CD1c-positive myeloid dendritic cell (primary cell): Measurements from ENCODE around the gene PRKAB1.
"Not testable (repeated sequence)": the region's sequence is repeated elsewhere in the genome, so short reads cannot be mapped to it uniquely, and the experiment has no call there.

Source experiments
- DNase-seq: peaks from one replicate; pipeline ENCODE4 v3.0.0-alpha.2; 2016; ENCODE audit errors: extremely low spot score

Gene PRKAB1

GRCh38 chr12:119683816-119684215 lies 15.9 kb downstream of the PRKAB1 start:
- DNase-seq, result no peak

- DNase-seq, result no peak
Measured at GRCh38 chr12:119684711-119685369, 16.9 kb downstream of the PRKAB1 start.

- no peak for DNase-seq
Measured at GRCh38 chr12:119685375-119685774, 17.4 kb downstream of the PRKAB1 start.

DNA sequence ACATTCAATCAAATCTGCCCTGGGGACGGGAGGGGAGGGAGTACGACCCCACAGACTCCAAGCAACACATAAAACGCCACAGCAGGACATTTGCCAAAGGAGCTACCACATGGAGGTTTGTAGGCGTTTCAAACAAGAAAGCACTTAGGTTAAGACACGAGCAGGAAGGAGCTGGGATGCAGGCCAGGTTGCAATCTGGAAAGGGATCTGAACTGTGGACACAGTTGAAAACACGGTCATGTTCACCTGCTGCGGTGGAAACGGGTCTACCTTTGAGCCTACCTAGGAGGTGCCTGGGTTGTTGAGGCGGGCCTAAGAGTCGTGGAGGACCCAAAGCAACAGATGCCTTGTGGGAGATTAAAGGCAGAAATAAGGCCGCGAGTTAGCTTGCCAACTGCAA lies 18.4 kb downstream of the PRKAB1 start:
- no peak for DNase-seq

GRCh38 chr12:119686776-119687175 lies 18.8 kb downstream of the PRKAB1 start:
- DNase-seq, result no peak

- DNase-seq, result no peak
Measured at GRCh38 chr12:119687406-119687805, 19.5 kb downstream of the PRKAB1 start.

DNA sequence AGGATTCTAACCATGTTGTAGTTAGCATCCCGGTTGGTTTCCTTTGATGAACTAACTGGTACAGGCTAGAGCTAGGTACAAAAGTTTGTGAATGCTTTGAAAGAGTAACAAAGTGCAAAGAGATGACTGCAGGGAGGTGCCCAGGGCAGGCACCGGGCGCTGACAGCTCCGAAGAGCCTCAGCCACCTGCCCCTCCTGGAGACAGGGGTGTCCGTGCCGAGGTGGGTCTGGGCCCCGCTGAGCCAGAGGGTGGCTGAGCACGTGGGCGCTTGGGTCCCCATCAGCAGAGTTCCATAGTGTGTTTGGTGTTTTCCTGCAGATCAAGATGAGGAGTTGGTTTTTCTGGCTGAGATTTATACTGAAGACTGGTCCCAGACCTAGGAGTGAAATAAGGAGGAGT lies 19.9 kb downstream of the PRKAB1 start:
- DNase-seq, result no peak

DNA sequence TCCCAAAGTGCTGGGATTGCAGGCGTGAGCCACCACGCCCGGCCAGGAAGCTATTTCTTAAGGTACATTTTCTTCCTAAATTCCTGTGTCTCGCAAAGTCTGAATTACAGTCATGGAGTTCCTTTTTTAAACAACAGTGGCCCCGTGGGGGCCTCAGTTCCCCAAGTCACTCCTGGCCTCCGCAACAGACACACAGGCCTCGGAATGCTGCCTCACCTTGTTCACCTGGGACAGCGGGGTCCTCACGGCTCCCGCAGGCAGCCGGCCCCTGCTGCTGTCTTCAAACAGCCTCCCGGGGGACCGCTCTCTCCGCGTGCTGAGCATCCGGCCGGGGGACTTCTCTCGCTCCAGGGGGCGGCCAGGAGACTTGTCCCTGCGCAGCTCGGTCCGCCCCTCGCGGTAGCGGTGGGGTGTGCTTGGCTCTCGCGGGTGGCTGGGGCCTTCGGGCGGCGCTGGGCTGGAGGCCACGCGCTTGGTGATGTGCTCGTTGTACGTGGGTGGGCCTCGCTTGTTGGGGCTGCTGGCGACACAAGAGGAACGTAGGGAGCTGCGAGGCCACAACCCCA lies 22.1 kb downstream of the PRKAB1 start:
- DNase-seq, result no peak

DNA sequence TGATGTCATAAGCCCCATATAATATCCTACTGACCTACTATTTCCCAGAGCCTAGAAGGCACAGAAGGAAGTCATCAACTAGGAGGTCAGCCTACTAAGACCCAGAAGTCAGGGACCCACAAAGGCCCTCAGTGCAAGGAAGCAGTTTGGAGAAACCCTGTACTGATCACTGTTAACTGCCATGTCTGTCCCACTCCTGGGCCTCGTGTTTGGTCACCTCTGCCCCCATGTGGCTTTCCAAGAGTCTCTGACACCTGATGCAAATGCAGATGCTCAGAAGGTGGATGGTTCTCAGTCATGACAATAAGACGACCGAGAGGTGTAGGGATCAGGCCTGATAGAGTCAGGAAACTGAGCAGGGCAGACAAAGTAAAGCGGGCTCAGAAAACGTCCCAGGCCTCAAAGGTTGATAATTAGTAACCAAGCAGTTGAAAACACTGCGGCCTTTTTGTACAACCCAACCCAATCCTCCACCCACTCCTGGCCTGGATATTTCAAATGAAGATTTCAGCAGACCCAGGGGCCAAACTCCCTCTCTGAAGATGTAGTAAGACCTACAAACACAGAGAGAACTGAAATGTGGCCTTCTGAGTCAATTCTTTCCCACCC lies 23.4 kb downstream of the PRKAB1 start:
- no peak for DNase-seq

DNA sequence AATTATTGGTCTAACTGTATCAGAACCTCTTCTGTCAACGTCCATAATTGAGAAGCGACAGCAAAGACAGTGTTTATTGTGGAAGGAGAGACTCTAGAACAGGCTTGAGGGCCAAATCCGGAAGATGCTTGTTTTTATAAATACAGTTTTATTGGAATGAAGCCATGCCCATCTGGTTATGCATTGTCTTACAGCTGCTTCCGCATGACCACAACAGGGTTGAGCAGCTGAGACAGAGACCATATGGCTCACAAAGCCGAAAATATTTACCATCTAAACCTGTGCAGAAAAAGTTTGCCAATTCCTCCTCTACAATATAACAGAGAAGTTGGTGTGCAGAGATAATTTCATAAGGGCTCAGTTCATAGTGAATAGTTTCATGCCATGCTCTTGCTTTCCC lies 24.5 kb downstream of the PRKAB1 start:
- DNase-seq, result no peak

GRCh38 chr12:119692997-119693396 lies 25.1 kb downstream of the PRKAB1 start:
- no peak for DNase-seq

DNA sequence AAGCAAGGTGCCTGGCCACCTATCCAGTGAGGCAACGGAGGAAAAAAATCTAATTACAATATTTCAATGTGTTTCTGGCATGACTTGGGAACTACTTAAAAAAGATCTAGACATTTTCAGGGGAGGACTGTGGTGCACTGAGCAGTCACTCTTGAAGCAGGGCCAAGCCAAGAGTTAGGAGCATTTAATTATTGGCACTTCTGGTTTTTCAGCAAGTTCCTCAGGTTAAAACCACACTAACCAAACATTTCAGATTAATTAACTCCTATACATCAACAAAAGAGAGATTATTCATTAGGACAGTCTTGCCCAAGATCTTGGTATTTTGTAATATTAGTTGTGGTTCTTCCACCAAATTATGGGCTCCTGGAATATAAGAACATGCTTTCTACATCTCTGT lies 25.6 kb downstream of the PRKAB1 start:
- DNase-seq, result no peak

DNA sequence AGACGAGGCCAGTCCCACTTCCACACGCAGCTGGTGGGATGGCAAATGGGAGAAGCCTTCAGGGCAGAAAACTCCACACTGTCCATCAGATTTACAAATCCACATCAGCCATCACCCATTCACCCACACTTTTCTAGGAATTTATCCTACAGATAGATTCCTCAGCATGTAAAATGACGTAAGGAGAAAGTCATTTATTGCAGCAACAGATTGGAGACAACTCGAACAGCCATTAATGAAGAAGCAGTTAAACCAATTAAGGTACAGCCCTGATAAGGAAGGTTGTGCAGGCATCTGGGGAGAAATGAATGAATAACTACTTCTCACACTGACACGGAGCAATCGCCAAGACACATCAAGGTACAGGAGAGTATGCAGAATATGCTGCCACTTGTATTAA lies 26.2 kb downstream of the PRKAB1 start:
- no peak for DNase-seq

DNA sequence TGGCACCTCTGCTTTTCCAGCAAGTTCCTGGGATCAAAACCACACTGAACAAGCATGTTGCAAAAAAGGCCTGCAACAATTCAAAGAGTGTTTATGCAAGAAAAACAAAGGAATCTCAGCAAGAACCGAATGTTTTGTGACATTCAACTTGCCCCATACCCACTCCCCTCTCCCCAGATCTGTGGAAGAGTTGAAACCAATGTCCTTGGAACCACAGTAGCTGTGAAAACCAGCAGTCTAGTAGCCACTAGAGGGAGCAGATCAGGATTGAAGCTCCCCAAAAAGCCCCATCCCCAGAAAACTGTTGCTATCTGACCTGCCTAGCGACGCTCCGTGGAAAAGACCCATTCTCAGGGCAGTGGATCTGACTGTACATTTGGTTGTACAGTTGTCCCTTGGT lies 27.1 kb downstream of the PRKAB1 start:
- no peak for DNase-seq

DNA sequence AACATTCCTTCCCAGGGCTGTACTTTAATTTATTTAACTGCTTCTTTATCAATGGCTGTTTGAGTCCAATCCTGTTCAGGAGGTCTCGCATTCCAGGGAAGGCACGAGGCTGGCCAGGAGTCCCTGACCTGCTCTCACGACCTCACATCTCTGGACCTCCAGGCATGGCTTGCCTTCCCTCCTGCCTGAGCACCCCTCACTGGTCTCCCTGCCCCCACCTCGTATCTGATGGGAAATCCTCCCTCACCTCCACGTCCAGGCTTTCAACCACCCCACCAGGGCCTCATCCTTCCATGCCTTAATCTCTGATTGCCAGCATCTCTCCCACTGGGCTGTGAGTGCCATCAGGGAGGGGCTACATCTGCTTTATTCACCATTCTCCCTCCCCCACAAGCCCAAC lies 29.0 kb downstream of the PRKAB1 start:
- no peak for DNase-seq

- no peak for DNase-seq
Measured at GRCh38 chr12:119699199-119699760, 31.3 kb downstream of the PRKAB1 start.

- DNase-seq, result no peak
Measured at GRCh38 chr12:119700078-119700477, 32.1 kb downstream of the PRKAB1 start.

- DNase-seq, result no peak
Measured at GRCh38 chr12:119704065-119704747, 36.3 kb downstream of the PRKAB1 start.

DNA sequence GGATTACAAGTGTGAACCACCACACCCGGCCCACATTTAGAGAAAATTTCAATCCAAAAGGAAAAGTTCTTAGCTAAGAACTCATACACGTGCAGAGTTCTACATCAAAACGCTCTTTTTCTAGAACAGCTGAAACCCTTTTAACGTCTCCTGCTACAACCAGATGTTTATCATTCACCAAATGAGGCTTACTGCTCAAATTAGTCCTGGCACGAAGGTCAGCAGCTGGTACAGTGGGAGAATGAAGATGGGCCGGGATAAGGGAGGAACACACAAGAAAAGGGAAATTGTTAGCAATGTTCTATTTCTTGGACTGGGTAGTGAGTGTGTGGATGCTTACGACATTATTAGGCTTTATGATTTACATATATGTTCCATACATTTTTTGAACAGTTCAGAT lies 37.2 kb downstream of the PRKAB1 start:
- DNase-seq, result no peak

GRCh38 chr12:119706427-119706826 lies 38.5 kb downstream of the PRKAB1 start:
- DNase-seq, result not testable (repeated sequence)

GRCh38 chr12:119710374-119710964 lies 42.5 kb downstream of the PRKAB1 start:
- no peak for DNase-seq

DNA sequence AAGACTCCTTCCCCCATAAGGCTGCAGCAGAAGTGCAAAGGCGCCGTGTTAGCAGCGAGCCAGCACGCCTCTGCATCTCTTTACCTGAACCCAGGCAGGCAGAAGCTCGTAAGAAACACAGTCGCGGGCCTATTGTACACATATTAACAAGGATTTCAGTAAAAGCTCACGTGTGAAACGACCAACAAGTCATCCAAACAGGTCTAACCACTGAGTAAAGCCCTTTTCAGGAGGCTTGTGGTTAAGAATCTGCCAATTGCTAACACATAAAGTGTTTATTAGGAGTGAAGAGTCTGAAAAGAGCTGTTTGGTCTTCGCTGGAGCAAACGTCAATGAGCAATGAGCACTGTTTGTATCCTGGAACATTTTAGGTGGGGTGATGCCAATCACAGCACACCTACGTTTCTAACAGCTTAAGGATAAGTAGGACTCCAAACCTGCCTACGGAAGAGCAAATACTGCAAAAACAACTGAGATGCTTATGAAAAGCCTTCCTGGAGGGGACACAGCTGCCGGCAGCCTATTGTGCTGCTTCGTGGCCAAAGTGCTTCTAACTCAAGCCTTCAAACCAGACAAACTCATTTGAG lies 43.1 kb downstream of the PRKAB1 start:
- no peak for DNase-seq
